HepG2 (cell line): Measurements from ENCODE around the gene RAB3D. TPM values are rescaled to one million over a fixed set of nuclear protein-coding genes. Genes with fewer than 3 reads are reported as not detected.

Experiments used
- ATAD3A ChIP-seq: sonication (generic); formaldehyde crosslinking; IDR thresholded peaks from 2 replicates; pipeline ENCODE4 v1.4.0; 2020; ENCODE audit warnings: missing genetic modification reagents
- ELK4 ChIP-seq: sonication (generic); formaldehyde crosslinking; IDR thresholded peaks from 2 replicates; pipeline ENCODE4 v1.9.0; 2021; ENCODE audit warnings: missing genetic modification reagents, borderline replicate concordance
- IRF2 ChIP-seq: IDR thresholded peaks from 2 replicates; pipeline ENCODE4 v1.6.1; 2018; ENCODE audit warnings: missing genetic modification reagents, missing compliant biosample characterization
- MZF1 ChIP-seq: sonication (generic); formaldehyde crosslinking; IDR thresholded peaks from 2 replicates; pipeline ENCODE4 v1.8.1; 2023; ENCODE audit warnings: mild to moderate bottlenecking, missing genetic modification reagents, borderline replicate concordance
- PHB2 ChIP-seq: fragments of 450-650 bp; IDR thresholded peaks from 2 replicates; pipeline ENCODE4 v1.6.1; 2018; ENCODE audit not compliant: partially characterized antibody
- PHF8 ChIP-seq: sonication (generic); formaldehyde crosslinking; IDR thresholded peaks from 2 replicates; pipeline ENCODE4 v1.5.0; 2020; ENCODE audit warnings: missing genetic modification reagents
- RCOR2 ChIP-seq: IDR thresholded peaks from 2 replicates; pipeline ENCODE4 v1.6.1; 2016; ENCODE audit warnings: missing biosample characterization, missing genetic modification reagents
- REPIN1 ChIP-seq: sonication (generic); formaldehyde crosslinking; IDR thresholded peaks from 2 replicates; pipeline ENCODE4 v1.8.0; 2022; ENCODE audit warnings: missing genetic modification reagents, low read depth, mild to moderate bottlenecking, borderline replicate concordance
- SCMH1 ChIP-seq: sonication (generic); formaldehyde crosslinking; IDR thresholded peaks from 2 replicates; pipeline ENCODE4 v1.9.0; 2021; ENCODE audit warnings: missing genetic modification reagents, mild to moderate bottlenecking, borderline replicate concordance
- TP53 ChIP-seq: sonication (generic); formaldehyde crosslinking; conservative IDR thresholded peaks from 2 replicates; pipeline ENCODE4 v1.4.0; 2020; ENCODE audit warnings: missing genetic modification reagents
- U2AF1 ChIP-seq: fragments of 200-400 bp; formaldehyde crosslinking; optimal IDR thresholded peaks from 2 replicates; pipeline ENCODE3; 2017; ENCODE audit warnings: mild to moderate bottlenecking, low read depth, low read length
- YY1 ChIP-seq: IDR thresholded peaks from 2 replicates; pipeline ENCODE4 v1.6.1; 2011; ENCODE audit warnings: low read length, low read depth, moderate library complexity, mild to moderate bottlenecking; ENCODE audit not compliant: insufficient read depth, insufficient replicate concordance
- ZBTB46 ChIP-seq: sonication (generic); formaldehyde crosslinking; IDR thresholded peaks from 2 replicates; pipeline ENCODE4 v1.4.0; 2020; ENCODE audit warnings: mild to moderate bottlenecking, missing genetic modification reagents, borderline replicate concordance
- ZBTB7A ChIP-seq: sonication (generic); formaldehyde crosslinking; IDR thresholded peaks from 2 replicates; pipeline ENCODE4 v1.8.0; 2022; ENCODE audit warnings: mild to moderate bottlenecking, missing genetic modification reagents
- ZFP41 ChIP-seq: sonication (generic); formaldehyde crosslinking; IDR thresholded peaks from 2 replicates; pipeline ENCODE4 v1.4.0; 2020; ENCODE audit warnings: mild to moderate bottlenecking, missing genetic modification reagents, borderline replicate concordance
- ZNF205 ChIP-seq: IDR thresholded peaks from 2 replicates; pipeline ENCODE4 v1.6.1; 2018; ENCODE audit warnings: missing biosample characterization, missing genetic modification reagents
- ZNF292 ChIP-seq: sonication (generic); formaldehyde crosslinking; IDR thresholded peaks from 2 replicates; pipeline ENCODE4 v1.8.1; 2022; ENCODE audit warnings: mild to moderate bottlenecking, low read depth, missing genetic modification reagents, borderline replicate concordance
- ZNF570 ChIP-seq: sonication (generic); formaldehyde crosslinking; IDR thresholded peaks from 2 replicates; pipeline ENCODE4 v1.4.0; 2020; ENCODE audit warnings: mild to moderate bottlenecking, missing genetic modification reagents, borderline replicate concordance
- ZNF609 ChIP-seq: sonication (generic); formaldehyde crosslinking; IDR thresholded peaks from 2 replicates; pipeline ENCODE4 v1.4.0; 2020; ENCODE audit warnings: mild to moderate bottlenecking, missing genetic modification reagents, borderline replicate concordance
- ZNF766 ChIP-seq: sonication (generic); formaldehyde crosslinking; IDR thresholded peaks from 2 replicates; pipeline ENCODE4 v1.5.0; 2020; ENCODE audit warnings: missing genetic modification reagents, borderline replicate concordance
- polyA plus RNA-seq, 8 experiments: library from polyadenylated mRNA; depleted of rRNA in 3 of 8; stranded (reverse) in 7 of 8; unstranded in 1 of 8; fragments of >200 nt; fragmentation: Illumina TruSeq in 4 of 8; extraction: Trizol in 4 of 8; gene quantifications; 2 replicates each; pipeline versions ENCODE4 v1.2.1 to v1.2.3, GENCODE V29; 2011 to 2016; ENCODE audit warnings: low read depth in 4 of 8, missing spikeins in 1 of 8, mixed read lengths in 1 of 8; ENCODE audit not compliant: insufficient read depth in 1 of 8
- total RNA-seq, 5 experiments: library from RNA; depleted of rRNA; stranded (reverse); fragments of >200 nt; fragmentation: Illumina TruSeq; extraction: Trizol; gene quantifications; 2 replicates each; pipeline ENCODE4 v1.2.3, GENCODE V29; 2016; ENCODE audit warnings: low read depth in 1 of 5
- TF ChIP-seq, protein P1 (sequence below): sonication (generic); formaldehyde crosslinking; IDR thresholded peaks from 2 replicates; pipeline ENCODE4 v1.5.0; 2020; ENCODE audit warnings: missing genetic modification reagents

RAB3D gene
- total and polyA plus RNA-seq, 2 of the 13 experiments (the other 11 are each of a cell fraction or from before 2014, with no cell fraction given) = 2.0 to 16.1 TPM

GRCh38 chr19:11339254-11340098 lies at the start of gene RAB3D (continued):
- TF ChIP-seq ZNF609 (CRISPR knock-in tag) (no peak), PHF8 (CRISPR knock-in tag) (peak; percentile 64), ZBTB7A (CRISPR knock-in tag) (peak; percentile 73; the same call in 1 of the 2 replicates), ZFP41 (CRISPR knock-in tag) (no peak), ELK4 (CRISPR knock-in tag) (no peak), TP53 (no peak), YY1 (no peak), ATAD3A (no peak), MZF1 (CRISPR knock-in tag) (no peak), ZNF766 (CRISPR knock-in tag) (no peak), ZBTB46 (no peak), ZNF292 (no peak), PHB2 (no peak), U2AF1 (no peak), REPIN1 (CRISPR knock-in tag) (no peak), ZNF205 (CRISPR knock-in tag) (no peak), SCMH1 (CRISPR knock-in tag) (no peak), IRF2 (CRISPR knock-in tag) (no peak), RCOR2 (CRISPR knock-in tag) (no peak), ZNF570 (no peak)
- TF ChIP-seq, protein P1, sequence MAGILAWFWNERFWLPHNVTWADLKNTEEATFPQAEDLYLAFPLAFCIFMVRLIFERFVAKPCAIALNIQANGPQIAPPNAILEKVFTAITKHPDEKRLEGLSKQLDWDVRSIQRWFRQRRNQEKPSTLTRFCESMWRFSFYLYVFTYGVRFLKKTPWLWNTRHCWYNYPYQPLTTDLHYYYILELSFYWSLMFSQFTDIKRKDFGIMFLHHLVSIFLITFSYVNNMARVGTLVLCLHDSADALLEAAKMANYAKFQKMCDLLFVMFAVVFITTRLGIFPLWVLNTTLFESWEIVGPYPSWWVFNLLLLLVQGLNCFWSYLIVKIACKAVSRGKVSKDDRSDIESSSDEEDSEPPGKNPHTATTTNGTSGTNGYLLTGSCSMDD (CRISPR knock-in tag) = no peak
